Keratinocyte (primary cell): ENCODE data around the gene STAMBPL1. TPM values are rescaled to one million over a fixed set of nuclear protein-coding genes. Genes with fewer than 3 reads are reported as not detected.
A peak's percentile ranks its signal among the peaks of the same experiment; 100 is the strongest.
"Not testable (repeated sequence)": the region's sequence is repeated elsewhere in the genome, so short reads cannot be mapped to it uniquely, and the experiment has no call there.

Experiments
- DNase-seq: peaks from one replicate; pipeline ENCODE4 v3.0.0-alpha.2; 2011; ENCODE audit warnings: low read depth, missing footprints, low spot score
- FAIRE-seq: peaks from 2 replicates; lab custom pipeline; 2011; peaks lifted over from hg19 to GRCh38; lab: Jason Lieb, UNC
- H2AFZ ChIP-seq: 2 replicates; pipeline ENCODE4 v1.6.0; 2012; ENCODE audit warnings: low read length, control low read depth, inconsistent platforms; ENCODE audit not compliant: control insufficient read depth
- H3K27ac ChIP-seq: 2 replicates; pipeline ENCODE4 v1.5.1; 2011; ENCODE audit warnings: low read length; ENCODE audit not compliant: control insufficient read depth, insufficient read depth
- H3K27me3 ChIP-seq: 3 replicates; pipeline ENCODE4 v1.6.0; 2011; ENCODE audit warnings: low read length; ENCODE audit not compliant: control insufficient read depth, insufficient read depth; ENCODE audit errors: extremely low read depth
- H3K36me3 ChIP-seq, 2 experiments: 2 replicates in 1 of 2; 3 replicates in 1 of 2; pipeline ENCODE4 v1.5.1; 2011; ENCODE audit warnings: low read length in 2 of 2, mild to moderate bottlenecking in 1 of 2; ENCODE audit not compliant: control insufficient read depth in 2 of 2, insufficient read depth in 2 of 2; ENCODE audit errors: extremely low read depth in 1 of 2
- H3K4me1 ChIP-seq: 3 replicates; pipeline ENCODE4 v1.5.1; 2011; ENCODE audit warnings: low read length; ENCODE audit not compliant: control insufficient read depth, insufficient read depth; ENCODE audit errors: extremely low read depth
- H3K4me2 ChIP-seq: 3 replicates; pipeline ENCODE4 v1.6.0; 2011; ENCODE audit warnings: low read depth, low read length; ENCODE audit not compliant: control insufficient read depth, insufficient read depth; ENCODE audit errors: extremely low read depth
- H3K4me3 ChIP-seq, 3 experiments: fragments of 200-600 bp in 1 of 3; sonication (generic) in 1 of 3; 2 replicates in 2 of 3; 3 replicates in 1 of 3; pipeline ENCODE4 v1.5.1; 2011 to 2016; ENCODE audit warnings: low read length in 3 of 3, mild to moderate bottlenecking in 3 of 3, control low read depth in 2 of 3, inconsistent platforms in 1 of 3, low read depth in 1 of 3, mixed read lengths in 1 of 3, mixed run types in 1 of 3, moderate library complexity in 1 of 3; ENCODE audit not compliant: control insufficient read depth in 2 of 3, insufficient read depth in 2 of 3; ENCODE audit errors: extremely low read depth in 1 of 3
- H3K79me2 ChIP-seq: 2 replicates; pipeline ENCODE4 v1.6.0; 2012; ENCODE audit warnings: low read length; ENCODE audit not compliant: control insufficient read depth, insufficient read depth
- H3K9ac ChIP-seq: 3 replicates; pipeline ENCODE4 v1.6.0; 2011; ENCODE audit warnings: low read length; ENCODE audit not compliant: control insufficient read depth, insufficient read depth; ENCODE audit errors: extremely low read depth
- H3K9me1 ChIP-seq: 3 replicates; pipeline ENCODE4 v1.6.0; 2011; ENCODE audit warnings: low read length; ENCODE audit not compliant: control insufficient read depth, insufficient read depth; ENCODE audit errors: extremely low read depth
- H3K9me3 ChIP-seq: 2 replicates; pipeline ENCODE4 v1.5.1; 2012; ENCODE audit warnings: low read depth, low read length; ENCODE audit not compliant: control insufficient read depth
- H4K20me1 ChIP-seq: 3 replicates; pipeline ENCODE4 v1.6.0; 2011; ENCODE audit warnings: low read length; ENCODE audit not compliant: control insufficient read depth, insufficient read depth; ENCODE audit errors: extremely low read depth
- CTCF ChIP-seq, 3 experiments: IDR thresholded peaks in 1 of 3; conservative IDR thresholded peaks in 1 of 3; optimal IDR thresholded peaks in 1 of 3; 2 replicates in 2 of 3; 3 replicates in 1 of 3; pipeline versions ENCODE3 to v1.5.1; 2011; ENCODE audit warnings: low read length in 3 of 3, mild to moderate bottlenecking in 3 of 3, moderate library complexity in 2 of 3, control low read depth in 1 of 3, inconsistent platforms in 1 of 3; ENCODE audit not compliant: insufficient read depth in 2 of 3; ENCODE audit errors: extremely low read depth in 1 of 3
- EZH2 ChIP-seq: IDR thresholded peaks from one replicate; pipeline ENCODE4 v1.6.1; 2012; ENCODE audit warnings: inconsistent platforms, mild to moderate bottlenecking, low read length, moderate library complexity
- dilution Hi-C: fragments of 300-500 bp; cut with MboI; formaldehyde crosslinking; loops from one replicate; pipeline ENCODE4 v1.7.0; 2020; ENCODE audit warnings: low sequenced_read_pairs; ENCODE audit not compliant: extremely low pct_ligation_motif_present
- polyA plus RNA-seq, 5 experiments: library from polyadenylated mRNA; depleted of rRNA in 3 of 5; stranded (reverse) in 3 of 5; stranded (forward) in 1 of 5; unstranded in 1 of 5; fragments of >200 nt; gene quantifications; 1 replicate in 1 of 5; 2 replicates in 3 of 5; 3 replicates in 1 of 5; pipeline versions ENCODE4 v1.2.1 to v1.2.3, GENCODE V29; 2011 to 2012; ENCODE audit warnings: missing spikeins in 2 of 5, low read depth in 1 of 5, low replicate concordance in 1 of 5

The STAMBPL1 gene
- polyA plus RNA-seq, 1 donor (not counting 4 experiments of a cell fraction or from before 2014, with no cell fraction given), result 9.0 TPM

DNA sequence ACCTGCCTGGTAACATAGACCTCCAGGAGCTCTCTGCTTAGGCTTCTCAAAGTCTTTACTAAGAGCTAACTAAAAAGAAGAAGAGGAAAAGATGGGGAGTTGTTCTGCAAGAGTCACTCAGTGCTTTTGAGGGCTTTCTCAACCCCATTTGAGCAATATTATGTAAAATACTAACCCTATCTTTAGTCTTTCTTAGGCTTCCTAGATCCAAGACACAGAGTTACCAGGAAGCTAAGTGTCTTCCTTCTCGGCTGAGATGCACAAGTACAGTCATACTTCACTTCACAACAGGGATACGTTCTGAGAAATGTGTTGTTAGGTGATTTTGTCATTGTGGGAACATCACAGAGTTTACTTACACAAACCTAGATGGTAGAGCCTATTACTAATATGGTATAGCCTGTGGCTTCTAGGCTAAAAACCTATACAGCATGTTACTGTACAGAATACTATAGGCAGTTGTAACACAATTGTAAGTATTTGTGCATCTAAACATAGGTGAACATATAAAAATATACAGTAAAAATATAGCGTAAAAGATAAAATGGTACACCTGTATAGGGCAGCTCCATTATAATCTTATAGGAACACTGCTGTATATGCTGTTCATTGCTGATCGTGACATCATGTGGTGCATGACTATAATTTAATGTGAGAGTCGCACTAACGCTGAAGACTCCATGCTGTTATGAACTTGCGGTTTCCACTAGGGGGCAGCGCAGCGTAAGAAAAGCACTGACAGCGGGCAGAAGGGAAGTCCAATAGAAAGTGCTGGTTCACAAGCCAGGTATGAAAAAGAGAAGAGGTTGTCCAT, 44.7 kb upstream of the STAMBPL1 start:
- DNase-seq, result peak; percentile 52

GRCh38 chr10:88835910-88836221, 44.2 kb upstream of the STAMBPL1 start:
- TF ChIP-seq EZH2 (no peak), CTCF (optimal IDR thresholded peaks at IDR 0.05 in 1 of 3, IDR thresholded peaks at IDR 0.05 in 1 of 3, conservative IDR thresholded peaks at IDR 0.05 in 1 of 3; ENCODE audit: extremely low read depth in 1 of 3, insufficient read depth in 2 of 3, low read length in 3 of 3) (no peak)
- no peaks in the 10 kb centered on the region for H3K36me3 ChIP-seq
- H3K4me1 ChIP-seq, result peaks cover 7% of the 10 kb centered on the region
- H3K79me2 ChIP-seq, result no peaks in the 10 kb centered on the region
- no peak overlapping the region for H3K9ac ChIP-seq
- H4K20me1 ChIP-seq, result no peaks in the 10 kb centered on the region
- FAIRE-seq (no peak), DNase-seq (no peak)
- H3K4me3 ChIP-seq, result no peak overlapping the region
- H3K9me1 ChIP-seq, result no peaks in the 10 kb centered on the region
- dilution Hi-C loops, result no loop called here
- no peak overlapping the region for H3K4me2 ChIP-seq
- H2AFZ ChIP-seq, result no peak overlapping the region
- H3K9me3 ChIP-seq, result no peaks in the 10 kb centered on the region
- no peaks in the 10 kb centered on the region for H3K27me3 ChIP-seq
- no peak overlapping the region for H3K27ac ChIP-seq

More for the DNA sequence above, 44.7 kb upstream of the STAMBPL1 start:
- no peaks in the 10 kb centered on the region for H3K79me2 ChIP-seq
- no peak overlapping the region for H3K9ac ChIP-seq
- H3K4me3 ChIP-seq, result no peak overlapping the region
- no peaks in the 10 kb centered on the region for H4K20me1 ChIP-seq
- no peak overlapping the region for H3K4me2 ChIP-seq
- no peak overlapping the region for H2AFZ ChIP-seq
- dilution Hi-C loops, result no loop called here
- FAIRE-seq, result peak; percentile 97
- H3K27me3 ChIP-seq, result no peaks in the 10 kb centered on the region
- H3K9me1 ChIP-seq, result no peaks in the 10 kb centered on the region
- TF ChIP-seq EZH2 (no peak), CTCF (optimal IDR thresholded peaks at IDR 0.05 in 1 of 3, IDR thresholded peaks at IDR 0.05 in 1 of 3, conservative IDR thresholded peaks at IDR 0.05 in 1 of 3; ENCODE audit: extremely low read depth in 1 of 3, insufficient read depth in 2 of 3, low read length in 3 of 3) (peak; percentile 79 to 89 (median 88))
- H3K27ac ChIP-seq, result no peak overlapping the region
- H3K36me3 ChIP-seq, result no peaks in the 10 kb centered on the region
- no peaks in the 10 kb centered on the region for H3K9me3 ChIP-seq
- peaks cover 7% of the 10 kb centered on the region for H3K4me1 ChIP-seq

DNA sequence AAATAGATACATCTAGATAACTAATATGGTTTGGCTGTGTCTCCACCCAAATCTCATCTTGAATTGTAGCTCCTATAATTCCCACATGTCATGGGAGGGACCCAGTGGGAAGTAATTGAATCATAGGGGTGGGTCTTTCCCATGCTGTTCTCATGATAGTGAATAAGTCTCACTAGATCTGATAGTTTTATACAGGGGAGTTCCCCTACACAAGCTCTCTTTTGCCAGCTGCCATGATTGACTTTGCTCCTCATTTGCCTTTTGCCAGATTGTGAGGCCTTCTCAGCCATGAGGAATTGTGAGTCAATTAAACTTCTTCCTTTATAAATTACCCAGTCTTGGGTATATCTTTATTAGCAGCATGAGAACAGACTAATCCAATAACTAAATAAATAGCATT, 42.4 kb upstream of the STAMBPL1 start:
- H3K4me2 ChIP-seq, H3K4me1 ChIP-seq, H3K27me3 ChIP-seq, H3K9ac ChIP-seq, dilution Hi-C loops, H2AFZ ChIP-seq, DNase-seq, H3K79me2 ChIP-seq, FAIRE-seq, H3K27ac ChIP-seq, H3K36me3 ChIP-seq, H4K20me1 ChIP-seq, H3K4me3 ChIP-seq, H3K9me1 ChIP-seq, H3K9me3 ChIP-seq: not testable (repeated sequence)
